HepG2 (cell line): ENCODE measurements around the gene SIX5. TPM values are rescaled to one million over a fixed set of nuclear protein-coding genes. Genes with fewer than 3 reads are reported as not detected.

Experiments
- ATF1 ChIP-seq: IDR thresholded peaks from 2 replicates; pipeline ENCODE4 v1.6.1; 2016; ENCODE audit warnings: mild to moderate bottlenecking, control low read depth
- CBX5 ChIP-seq: sonication (generic); formaldehyde crosslinking; IDR thresholded peaks from 2 replicates; pipeline ENCODE4 v1.4.0; 2020; ENCODE audit warnings: missing genetic modification reagents, borderline replicate concordance
- GPBP1L1 ChIP-seq: sonication (generic); formaldehyde crosslinking; IDR thresholded peaks from 2 replicates; pipeline ENCODE4 v1.5.0; 2020; ENCODE audit warnings: mild to moderate bottlenecking, missing genetic modification reagents
- HMG20B ChIP-seq: conservative IDR thresholded peaks from 2 replicates; pipeline ENCODE4 v1.6.1; 2016; ENCODE audit warnings: missing genetic modification reagents, missing compliant biosample characterization
- ISL2 ChIP-seq: sonication (generic); formaldehyde crosslinking; IDR thresholded peaks from 2 replicates; pipeline ENCODE4 v1.5.0; 2020; ENCODE audit warnings: missing genetic modification reagents
- KDM5B ChIP-seq: sonication (generic); formaldehyde crosslinking; IDR thresholded peaks from 2 replicates; pipeline ENCODE4 v1.4.0; 2020; ENCODE audit warnings: missing genetic modification reagents, mild to moderate bottlenecking, borderline replicate concordance
- KLF16 ChIP-seq, 2 experiments: sonication (generic) in 1 of 2; formaldehyde crosslinking in 1 of 2; IDR thresholded peaks; 2 replicates each; pipeline versions ENCODE4 v1.6.1 to v1.8.0; 2016 to 2023; ENCODE audit warnings: missing genetic modification reagents in 2 of 2, missing compliant biosample characterization in 1 of 2
- PRDM4 ChIP-seq: sonication (generic); formaldehyde crosslinking; IDR thresholded peaks from 2 replicates; pipeline ENCODE4 v1.9.0; 2021; ENCODE audit warnings: missing genetic modification reagents, borderline replicate concordance
- RERE ChIP-seq: IDR thresholded peaks from 2 replicates; pipeline ENCODE4 v1.6.1; 2016; ENCODE audit warnings: low read depth, missing genetic modification reagents, missing compliant biosample characterization
- YY1 ChIP-seq: IDR thresholded peaks from 2 replicates; pipeline ENCODE4 v1.6.1; 2011; ENCODE audit warnings: low read length, low read depth, moderate library complexity, mild to moderate bottlenecking; ENCODE audit not compliant: insufficient read depth, insufficient replicate concordance
- ZBTB49 ChIP-seq: sonication (generic); formaldehyde crosslinking; IDR thresholded peaks from 2 replicates; pipeline ENCODE4 v1.4.0; 2020; ENCODE audit warnings: missing genetic modification reagents, borderline replicate concordance
- ZFP36 ChIP-seq: fragments of 150-350 bp; IDR thresholded peaks from 2 replicates; pipeline ENCODE4 v1.6.1; 2018; ENCODE audit warnings: borderline replicate concordance, low read length, low read depth; ENCODE audit not compliant: partially characterized antibody
- ZNF556 ChIP-seq: sonication (generic); formaldehyde crosslinking; IDR thresholded peaks from 2 replicates; pipeline ENCODE4 v1.4.0; 2020; ENCODE audit warnings: mild to moderate bottlenecking, missing genetic modification reagents, borderline replicate concordance
- ZNF572 ChIP-seq: sonication (generic); formaldehyde crosslinking; IDR thresholded peaks from 2 replicates; pipeline ENCODE4 v1.5.1; 2020; ENCODE audit warnings: mild to moderate bottlenecking, missing genetic modification reagents
- ZNF7 ChIP-seq: IDR thresholded peaks from 2 replicates; pipeline ENCODE4 v1.6.1; 2016; ENCODE audit warnings: missing biosample characterization, missing genetic modification reagents
- ZNF749 ChIP-seq: sonication (generic); formaldehyde crosslinking; IDR thresholded peaks from 2 replicates; pipeline ENCODE4 v1.8.0; 2022; ENCODE audit warnings: mild to moderate bottlenecking, missing genetic modification reagents, moderate library complexity, borderline replicate concordance
- polyA plus RNA-seq, 8 experiments: library from polyadenylated mRNA; depleted of rRNA in 3 of 8; stranded (reverse) in 7 of 8; unstranded in 1 of 8; fragments of >200 nt; fragmentation: Illumina TruSeq in 4 of 8; extraction: Trizol in 4 of 8; gene quantifications; 2 replicates each; pipeline versions ENCODE4 v1.2.1 to v1.2.3, GENCODE V29; 2011 to 2016; ENCODE audit warnings: low read depth in 4 of 8, missing spikeins in 1 of 8, mixed read lengths in 1 of 8; ENCODE audit not compliant: insufficient read depth in 1 of 8
- total RNA-seq, 5 experiments: library from RNA; depleted of rRNA; stranded (reverse); fragments of >200 nt; fragmentation: Illumina TruSeq; extraction: Trizol; gene quantifications; 2 replicates each; pipeline ENCODE4 v1.2.3, GENCODE V29; 2016; ENCODE audit warnings: low read depth in 1 of 5

SIX5 gene
- total and polyA plus RNA-seq, 2 of the 13 experiments (the other 11 are each of a cell fraction or from before 2014, with no cell fraction given): 7.7 to 10.5 TPM

GRCh38 chr19:45717131-45717982 is 51.7 kb downstream of the SIX5 start (continued):
- TF ChIP-seq ZBTB49 (CRISPR knock-in tag) (no peak), GPBP1L1 (CRISPR knock-in tag) (no peak), ISL2 (CRISPR knock-in tag) (peak; percentile 72), KDM5B (no peak; the same call in 1 of the 2 replicates), ZNF7 (CRISPR knock-in tag) (no peak), ZNF572 (no peak), PRDM4 (CRISPR knock-in tag) (no peak), ZFP36 (peak; percentile 96), ATF1 (CRISPR knock-in tag) (peak; percentile 73), CBX5 (CRISPR knock-in tag) (peak; percentile 65; the same call in 1 of the 2 replicates), YY1 (peak; percentile 85), RERE (CRISPR knock-in tag) (peak; percentile 60; the same call in 1 of the 2 replicates), HMG20B (peak; percentile 71), KLF16 (CRISPR knock-in tag; IDR thresholded peaks at IDR 0.05) (peak in 1 of 2 experiments; percentile 76; a peak in 2 of 4 replicates), ZNF749 (CRISPR knock-in tag) (no peak), ZNF556 (CRISPR knock-in tag) (peak; percentile 86; the same call in 1 of the 2 replicates)
